CD14-positive monocyte (primary cell): Measurements from ENCODE around the gene CENPB. TPM values are rescaled to one million over a fixed set of nuclear protein-coding genes. Genes with fewer than 3 reads are reported as not detected.

Experiments used
- DNase-seq, 3 donors: peaks; one replicate each; pipeline ENCODE4 v3.0.0-alpha.2; 2011 to 2022
- H2AFZ ChIP-seq: 2 replicates; pipeline ENCODE4 v1.6.0; 2012; ENCODE audit warnings: mild to moderate bottlenecking, low read depth, low read length, inconsistent platforms; ENCODE audit not compliant: insufficient read depth, poor library complexity, severe bottlenecking
- H3K27ac ChIP-seq, 2 donors: 1 replicate in 1 of 2; 2 replicates in 1 of 2; pipeline ENCODE4 v1.5.1; 2012 to 2013; ENCODE audit warnings: low read length in 2 of 2, control low read depth in 1 of 2, inconsistent platforms in 1 of 2, low read depth in 1 of 2, mild to moderate bottlenecking in 1 of 2
- H3K27me3 ChIP-seq, 2 donors: one replicate each; pipeline versions ENCODE4 v1.6.0 to v1.6.1; 2011 to 2013; ENCODE audit warnings: low read length in 2 of 2; ENCODE audit not compliant: control insufficient read depth in 2 of 2, insufficient read depth in 2 of 2
- H3K36me3 ChIP-seq, 2 donors: replicated peaks in 1 of 2; 1 replicate in 1 of 2; 2 replicates in 1 of 2; pipeline versions ENCODE4 v1.5.1 to v1.6.1; 2012 to 2013; ENCODE audit warnings: low read length in 2 of 2, control low read depth in 1 of 2, inconsistent platforms in 1 of 2, mild to moderate bottlenecking in 1 of 2; ENCODE audit not compliant: insufficient read depth in 2 of 2, control insufficient read depth in 1 of 2
- H3K4me1 ChIP-seq, 2 donors: 1 replicate in 1 of 2; 2 replicates in 1 of 2; pipeline versions ENCODE4 v1.5.1 to v1.6.1; 2012 to 2013; ENCODE audit warnings: low read length in 2 of 2, control low read depth in 1 of 2, inconsistent platforms in 1 of 2, mild to moderate bottlenecking in 1 of 2, moderate library complexity in 1 of 2; ENCODE audit not compliant: insufficient read depth in 2 of 2, control insufficient read depth in 1 of 2
- H3K4me2 ChIP-seq: replicated peaks from 2 replicates; pipeline ENCODE3; 2012; ENCODE audit warnings: low read length, moderate library complexity, mild to moderate bottlenecking; ENCODE audit not compliant: poor library complexity, severe bottlenecking; ENCODE audit errors: extremely low read depth
- H3K4me3 ChIP-seq, 3 experiments: fragments of 200-600 bp in 1 of 3; sonication (generic) in 1 of 3; replicated peaks in 1 of 3; 1 replicate in 2 of 3; 2 replicates in 1 of 3; pipeline ENCODE4 v1.5.1; 2011 to 2013; ENCODE audit warnings: low read length in 3 of 3, mild to moderate bottlenecking in 3 of 3, control low read depth in 2 of 3, low read depth in 2 of 3, inconsistent platforms in 1 of 3, moderate library complexity in 1 of 3
- H3K79me2 ChIP-seq: 2 replicates; pipeline ENCODE4 v1.6.0; 2012; ENCODE audit warnings: mild to moderate bottlenecking, control low read depth, inconsistent platforms, low read length, moderate library complexity; ENCODE audit not compliant: insufficient read depth
- H3K9ac ChIP-seq: 2 replicates; pipeline ENCODE4 v1.6.0; 2017; ENCODE audit warnings: low read length, mild to moderate bottlenecking; ENCODE audit not compliant: insufficient read depth, poor library complexity, severe bottlenecking
- H3K9me3 ChIP-seq, 2 donors: replicated peaks in 1 of 2; 1 replicate in 1 of 2; 2 replicates in 1 of 2; pipeline versions ENCODE4 v1.5.1 to v1.6.1; 2012 to 2013; ENCODE audit warnings: low read length in 2 of 2, control low read depth in 1 of 2; ENCODE audit not compliant: control insufficient read depth in 1 of 2, insufficient read depth in 1 of 2
- H4K20me1 ChIP-seq: 2 replicates; pipeline ENCODE4 v1.6.0; 2012; ENCODE audit warnings: mild to moderate bottlenecking, low read length, control low read depth, moderate library complexity; ENCODE audit not compliant: insufficient read depth
- H3K27ac Mint-ChIP-seq, 7 donors: one replicate each; pipeline ENCODE4 v1.8.0; 2020; ENCODE audit warnings: mild to moderate bottlenecking in 7 of 7, mixed read lengths in 7 of 7, moderate library complexity in 6 of 7, inconsistent platforms in 2 of 7
- H3K27me3 Mint-ChIP-seq, 3 donors: one replicate each; pipeline ENCODE4 v1.8.0; 2021 to 2022; ENCODE audit warnings: low read depth in 3 of 3, mild to moderate bottlenecking in 3 of 3, mixed read lengths in 3 of 3, moderate library complexity in 3 of 3, inconsistent platforms in 1 of 3
- H3K36me3 Mint-ChIP-seq, 2 donors: one replicate each; pipeline ENCODE4 v1.8.0; 2020; ENCODE audit warnings: mixed read lengths in 2 of 2, inconsistent platforms in 1 of 2, mild to moderate bottlenecking in 1 of 2
- H3K4me1 Mint-ChIP-seq: one replicate; pipeline ENCODE4 v1.8.0; 2020; ENCODE audit warnings: mild to moderate bottlenecking, mixed read lengths
- H3K4me3 Mint-ChIP-seq, 2 donors: one replicate each; pipeline ENCODE4 v1.8.0; 2020; ENCODE audit warnings: mild to moderate bottlenecking in 2 of 2, mixed read lengths in 2 of 2, moderate library complexity in 1 of 2
- H3K9me3 Mint-ChIP-seq, 7 donors: one replicate each; pipeline ENCODE4 v1.8.0; 2020 to 2022; ENCODE audit warnings: mixed read lengths in 7 of 7, mild to moderate bottlenecking in 6 of 7, moderate library complexity in 6 of 7, inconsistent platforms in 2 of 7
- CTCF ChIP-seq: fragments of 200-600 bp; IDR thresholded peaks from one replicate; pipeline ENCODE4 v1.8.0; 2022; ENCODE audit warnings: antibody characterized with exemption, mild to moderate bottlenecking
- WGBS: methylation state at CpG from one replicate; pipeline ENCODE4 v1.1.5; 2013; ENCODE audit warnings: missing lambda C conversion rate; ENCODE audit not compliant: insufficient coverage; 5-methylcytosine and 5-hydroxymethylcytosine counted together
- intact Hi-C, 2 donors: fragments of 100-400 bp; cut with micrococcal nuclease; formaldehyde crosslinking; loops; one replicate each; pipeline versions ENCODE4 v1.15.0 to v1.15.1; 2023
- polyA plus RNA-seq, 3 donors: library from polyadenylated mRNA; depleted of rRNA in 1 of 3; unstranded in 2 of 3; stranded (reverse) in 1 of 3; fragments of 300-500 nt in 2 of 3; fragments of >200 nt in 1 of 3; fragmentation: Illumina TruSeq in 2 of 3; gene quantifications; 1 replicate in 2 of 3; 2 replicates in 1 of 3; pipeline ENCODE4 v1.2.3, GENCODE V29; 2012 to 2021

The CENPB gene
- polyA plus RNA-seq, 3 donors, result 1.1 to 18.9 (median 1.4) TPM

GRCh38 chr20:3785240-3786125 lies 1.1 kb downstream of the CENPB start:
- H3K9me3 Mint-ChIP-seq, result no peaks in the 10 kb centered on the region
- Histone ChIP-seq H2AFZ (peak overlapping the region; percentile 61), H3K9me3 (no peaks in the 10 kb centered on the region), H3K27ac (peak overlapping the region in 1 of 2 donors; percentile 58), H3K36me3 (peaks cover 4 to 7% of the 10 kb centered on the region in 2 donors), H3K79me2 (peaks cover 29% of the 10 kb centered on the region), H4K20me1 (peaks cover 55% of the 10 kb centered on the region), H3K9ac (peak overlapping the region; percentile 73), H3K4me1 (peaks cover 35 to 51% of the 10 kb centered on the region in 2 donors), H3K27me3 (no peaks in the 10 kb centered on the region), H3K4me2 (peak overlapping the region; percentile 93), H3K4me3 (peak overlapping the region; percentile 52 to 79 (median 73))
- H3K4me1 Mint-ChIP-seq, result peaks cover 44% of the 10 kb centered on the region
- DNase-seq, result peak in 1 of 3 donors; percentile 8
- H3K4me3 Mint-ChIP-seq, result peak overlapping the region; percentile 87 to 94
- TF ChIP-seq CTCF, result no peak
- WGBS, result 55% methylated on average over 75 of the region's 79 CpGs
- H3K27me3 Mint-ChIP-seq, result peaks cover 2 to 6% (median 2%) of the 10 kb centered on the region in 3 donors
- intact Hi-C loops, result loop anchor here (2.0 to 10.0 kb wide), 2 partner anchors 35 to 59 kb away; partner anchors contain the start of genes AP5S1 (in 2 of the 2) and MAVS (in 1 of the 2)
- peak overlapping the region in 3 of 7 donors; percentile 18 to 78 (median 68) for H3K27ac Mint-ChIP-seq
- peaks cover 7 to 14% of the 10 kb centered on the region in 2 donors for H3K36me3 Mint-ChIP-seq

- H3K79me2 ChIP-seq, result peaks cover 29% of the 10 kb centered on the region
- H3K36me3 Mint-ChIP-seq, result peaks cover 7 to 14% of the 10 kb centered on the region in 2 donors
- H3K4me2 ChIP-seq, result peak overlapping the region; percentile 93
- no peak for TF ChIP-seq CTCF
- intact Hi-C loops, result loop anchor here in 1 of 2 donors (10.0 kb wide), 1 partner anchor 60 kb away; the partner anchor contains the start of gene MAVS
- peak overlapping the region in 1 of 3 experiments; percentile 79 for H3K4me3 ChIP-seq
- peak overlapping the region in 3 of 7 donors; percentile 18 to 78 (median 75) for H3K27ac Mint-ChIP-seq
- no peak for DNase-seq
- H3K27me3 ChIP-seq, result peaks cover 0 to 1% of the 10 kb centered on the region in 2 donors
- peaks cover 4 to 7% of the 10 kb centered on the region in 2 donors for H3K36me3 ChIP-seq
- WGBS, result 83% methylated on average over 5 of the region's 6 CpGs
- H3K9me3 Mint-ChIP-seq, result no peaks in the 10 kb centered on the region
- peaks cover 35 to 51% of the 10 kb centered on the region in 2 donors for H3K4me1 ChIP-seq
- H2AFZ ChIP-seq, result no peak overlapping the region
- H3K27me3 Mint-ChIP-seq, result peaks cover 6 to 10% (median 8%) of the 10 kb centered on the region in 3 donors
- peaks cover 55% of the 10 kb centered on the region for H4K20me1 ChIP-seq
- peaks cover 46% of the 10 kb centered on the region for H3K4me1 Mint-ChIP-seq
- no peak overlapping the region for H3K9ac ChIP-seq
- H3K27ac ChIP-seq, result peak overlapping the region in 1 of 2 donors; percentile 12
- no peak overlapping the region for H3K4me3 Mint-ChIP-seq
- no peaks in the 10 kb centered on the region for H3K9me3 ChIP-seq
Observed at GRCh38 chr20:3784863-3785239, 1.7 kb downstream of the CENPB start.
